Measurements from ENCODE around the gene KCNJ14. TPM values are rescaled to one million over a fixed set of nuclear protein-coding genes. Genes with fewer than 3 reads are reported as not detected.

The KCNJ14 gene
- total RNA-seq, 1 donor from 2014 or later, result 0.27 TPM

- TF ChIP-seq, protein P1, sequence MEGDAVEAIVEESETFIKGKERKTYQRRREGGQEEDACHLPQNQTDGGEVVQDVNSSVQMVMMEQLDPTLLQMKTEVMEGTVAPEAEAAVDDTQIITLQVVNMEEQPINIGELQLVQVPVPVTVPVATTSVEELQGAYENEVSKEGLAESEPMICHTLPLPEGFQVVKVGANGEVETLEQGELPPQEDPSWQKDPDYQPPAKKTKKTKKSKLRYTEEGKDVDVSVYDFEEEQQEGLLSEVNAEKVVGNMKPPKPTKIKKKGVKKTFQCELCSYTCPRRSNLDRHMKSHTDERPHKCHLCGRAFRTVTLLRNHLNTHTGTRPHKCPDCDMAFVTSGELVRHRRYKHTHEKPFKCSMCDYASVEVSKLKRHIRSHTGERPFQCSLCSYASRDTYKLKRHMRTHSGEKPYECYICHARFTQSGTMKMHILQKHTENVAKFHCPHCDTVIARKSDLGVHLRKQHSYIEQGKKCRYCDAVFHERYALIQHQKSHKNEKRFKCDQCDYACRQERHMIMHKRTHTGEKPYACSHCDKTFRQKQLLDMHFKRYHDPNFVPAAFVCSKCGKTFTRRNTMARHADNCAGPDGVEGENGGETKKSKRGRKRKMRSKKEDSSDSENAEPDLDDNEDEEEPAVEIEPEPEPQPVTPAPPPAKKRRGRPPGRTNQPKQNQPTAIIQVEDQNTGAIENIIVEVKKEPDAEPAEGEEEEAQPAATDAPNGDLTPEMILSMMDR (IDR thresholded peaks at IDR 0.05; ENCODE audit: borderline replicate concordance), result no peak
- intact Hi-C loops (cut with micrococcal nuclease), result no loop called here
- no peaks in the 10 kb centered on the region for H3K9me3 ChIP-seq (replicated peaks)
- peaks cover 28% of the 10 kb centered on the region for H3K36me3 ChIP-seq
- no peaks in the 10 kb centered on the region for H3K27me3 ChIP-seq (ENCODE audit: low read depth)
- no peak for DNase-seq
- H3K27ac ChIP-seq (replicated peaks), result no peak overlapping the region
- H3K4me1 ChIP-seq, result no peaks in the 10 kb centered on the region
- H3K4me3 ChIP-seq, result no peak overlapping the region
Observed at GRCh38 chr19:48458016-48458415, 2.6 kb downstream of the KCNJ14 start.

GRCh38 chr19:48461651-48461981, 6.2 kb downstream of the KCNJ14 start:
- Histone ChIP-seq H3K27me3 (ENCODE audit: low read depth) (no peaks in the 10 kb centered on the region), H3K4me3 (no peak overlapping the region), H3K36me3 (no peaks in the 10 kb centered on the region), H3K9me3 (replicated peaks) (no peaks in the 10 kb centered on the region), H3K27ac (replicated peaks) (no peak overlapping the region), H3K4me1 (no peaks in the 10 kb centered on the region)
- TF ChIP-seq, protein P1 (IDR thresholded peaks at IDR 0.05; ENCODE audit: borderline replicate concordance), result no peak
- DNase-seq, result no peak
- intact Hi-C loops (cut with micrococcal nuclease), result no loop called here

DNA sequence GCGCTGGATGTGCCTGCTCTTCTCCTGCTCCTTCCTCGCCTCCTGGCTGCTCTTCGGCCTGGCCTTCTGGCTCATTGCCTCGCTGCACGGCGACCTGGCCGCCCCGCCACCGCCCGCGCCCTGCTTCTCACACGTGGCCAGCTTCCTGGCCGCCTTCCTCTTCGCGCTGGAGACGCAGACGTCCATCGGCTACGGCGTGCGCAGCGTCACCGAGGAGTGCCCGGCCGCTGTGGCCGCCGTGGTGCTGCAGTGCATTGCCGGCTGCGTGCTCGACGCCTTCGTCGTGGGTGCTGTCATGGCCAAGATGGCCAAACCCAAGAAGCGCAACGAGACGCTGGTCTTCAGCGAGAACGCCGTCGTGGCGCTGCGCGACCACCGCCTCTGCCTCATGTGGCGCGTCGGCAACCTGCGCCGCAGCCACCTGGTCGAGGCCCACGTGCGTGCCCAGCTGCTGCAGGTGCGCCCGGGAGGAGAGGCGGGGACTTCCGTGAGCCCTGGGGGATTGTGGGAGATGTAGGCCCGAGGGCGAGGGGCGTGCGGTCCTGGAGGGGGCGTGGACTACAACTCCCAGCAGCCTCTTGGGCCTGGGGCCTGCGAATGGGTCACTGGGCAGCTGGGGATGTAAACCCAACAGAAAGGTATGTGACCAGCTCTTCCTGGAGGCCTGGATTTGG, 6.7 kb downstream of the KCNJ14 start:
- Histone ChIP-seq H3K36me3 (no peaks in the 10 kb centered on the region), H3K4me1 (no peaks in the 10 kb centered on the region), H3K9me3 (replicated peaks) (no peaks in the 10 kb centered on the region), H3K27me3 (ENCODE audit: low read depth) (no peaks in the 10 kb centered on the region), H3K27ac (replicated peaks) (no peak overlapping the region), H3K4me3 (no peak overlapping the region)
- TF ChIP-seq, protein P1 (IDR thresholded peaks at IDR 0.05; ENCODE audit: borderline replicate concordance), result no peak
- DNase-seq, result no peak
- intact Hi-C loops (cut with micrococcal nuclease), result no loop called here

- H3K9me3 ChIP-seq (replicated peaks), result no peaks in the 10 kb centered on the region
- TF ChIP-seq, protein P1 (IDR thresholded peaks at IDR 0.05; ENCODE audit: borderline replicate concordance), result no peak
- peaks cover under 1% of the 10 kb centered on the region for H3K36me3 ChIP-seq
- no peaks in the 10 kb centered on the region for H3K27me3 ChIP-seq (ENCODE audit: low read depth)
- H3K4me1 ChIP-seq, result peaks cover 16% of the 10 kb centered on the region
- H3K4me3 ChIP-seq, result no peak overlapping the region
- intact Hi-C loops (cut with micrococcal nuclease), result no loop called here
- no peak overlapping the region for H3K27ac ChIP-seq (replicated peaks)
- no peak for DNase-seq
Observed at GRCh38 chr19:48465215-48465614, 9.8 kb downstream of the KCNJ14 start.

DNA sequence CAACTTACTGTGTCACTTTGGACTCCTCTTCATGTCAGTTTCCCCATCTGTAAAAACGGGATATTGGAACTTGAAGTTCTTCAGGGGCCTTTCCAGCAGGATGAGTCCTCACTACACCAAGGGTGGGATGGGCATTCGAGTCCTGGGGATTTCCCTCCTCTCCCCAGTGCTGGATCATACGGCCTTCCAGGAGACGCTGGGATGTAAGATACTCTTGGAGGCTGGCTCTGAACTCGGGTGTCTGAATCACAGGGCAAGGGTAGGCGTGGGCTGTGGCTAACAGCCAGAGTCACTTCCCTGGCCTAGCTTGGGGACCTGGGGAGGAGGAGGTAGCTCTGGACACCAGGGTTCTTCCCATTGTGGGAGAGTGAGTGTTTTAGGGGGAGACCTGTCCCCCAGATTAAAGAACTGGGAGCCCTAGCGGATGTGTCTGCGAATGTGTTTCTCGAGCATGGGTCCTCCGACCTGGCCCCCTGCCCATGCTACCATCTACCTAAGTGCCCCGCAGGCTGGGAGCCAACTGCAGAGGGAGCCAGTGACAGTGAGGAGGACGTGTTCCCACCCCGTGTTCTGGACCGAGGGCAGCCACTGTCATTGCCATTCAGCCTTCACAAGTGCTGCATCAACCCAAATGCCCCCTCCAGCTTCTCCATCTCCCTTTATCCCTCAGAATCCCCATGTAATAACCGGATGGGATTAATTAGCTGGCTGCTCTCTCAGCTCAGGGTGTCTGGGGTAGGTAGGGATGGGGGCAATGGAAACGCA, 11.4 kb downstream of the KCNJ14 start:
- no peak for DNase-seq
- H3K36me3 ChIP-seq, result peaks cover 16% of the 10 kb centered on the region
- no peak overlapping the region for H3K27ac ChIP-seq (replicated peaks)
- no peak overlapping the region for H3K4me3 ChIP-seq
- H3K9me3 ChIP-seq (replicated peaks), result no peaks in the 10 kb centered on the region
- no peaks in the 10 kb centered on the region for H3K27me3 ChIP-seq (ENCODE audit: low read depth)
- intact Hi-C loops (cut with micrococcal nuclease), result no loop called here
- peaks cover 32% of the 10 kb centered on the region for H3K4me1 ChIP-seq
- TF ChIP-seq, protein P1 (IDR thresholded peaks at IDR 0.05; ENCODE audit: borderline replicate concordance), result no peak
